Non-pigmented ciliary epithelial cell (primary cell): ENCODE measurements around the gene SYMPK.

Experiments
- DNase-seq: peaks from one replicate; pipeline ENCODE4 v3.0.0-alpha.2; 2010; ENCODE audit warnings: low read depth

SYMPK gene

DNA sequence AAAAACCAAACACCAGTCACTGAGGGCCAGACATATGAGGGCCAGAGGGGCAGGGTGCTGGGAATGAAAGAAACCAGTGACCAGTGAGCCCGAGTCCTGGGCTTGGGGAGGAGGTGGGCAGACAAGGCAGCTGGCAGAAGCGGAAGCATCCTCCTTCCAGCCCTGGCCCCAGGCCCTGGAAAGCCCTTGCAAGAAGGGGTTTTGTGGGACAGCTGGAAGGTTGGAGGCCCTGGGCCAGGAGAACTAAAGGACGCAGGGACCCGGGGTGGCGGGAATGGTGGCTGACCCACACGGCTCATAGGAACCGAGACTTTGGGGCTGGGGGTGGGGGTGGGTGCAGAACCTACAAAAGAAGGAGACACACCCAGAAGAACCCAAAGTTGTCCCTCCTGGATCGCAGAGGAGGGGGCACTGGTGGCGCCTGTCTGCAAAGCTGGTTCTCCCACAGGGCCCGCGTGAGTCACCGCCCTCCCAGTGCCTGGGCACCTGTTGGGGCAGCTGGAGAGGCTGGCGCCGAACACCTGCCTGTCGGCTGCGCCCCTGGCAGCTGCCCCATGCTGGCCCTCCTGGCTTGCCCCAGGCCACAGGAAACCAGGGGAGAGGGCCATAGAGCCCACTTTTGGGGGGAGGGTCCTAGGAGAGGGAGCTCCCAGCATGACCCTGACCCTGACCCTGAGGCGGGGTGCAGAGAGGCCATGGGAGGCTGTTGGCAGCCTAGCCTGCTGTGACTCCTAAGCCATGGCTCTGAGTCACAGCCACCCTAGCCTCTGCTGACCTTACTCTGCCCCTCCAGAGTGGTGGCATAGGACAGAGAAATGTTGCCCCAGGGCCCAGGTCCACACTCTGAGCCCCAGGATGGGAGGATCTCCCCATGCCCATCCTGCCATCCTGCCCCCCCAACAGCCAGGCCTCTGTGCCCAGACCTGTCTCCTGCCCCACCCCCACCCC, 81.5 kb downstream of the SYMPK start:
- DNase-seq = no peak

GRCh38 chr19:45780448-45781213, 82.3 kb downstream of the SYMPK start:
- DNase-seq = no peak

GRCh38 chr19:45780146-45780447, 82.8 kb downstream of the SYMPK start:
- DNase-seq = no peak

DNA sequence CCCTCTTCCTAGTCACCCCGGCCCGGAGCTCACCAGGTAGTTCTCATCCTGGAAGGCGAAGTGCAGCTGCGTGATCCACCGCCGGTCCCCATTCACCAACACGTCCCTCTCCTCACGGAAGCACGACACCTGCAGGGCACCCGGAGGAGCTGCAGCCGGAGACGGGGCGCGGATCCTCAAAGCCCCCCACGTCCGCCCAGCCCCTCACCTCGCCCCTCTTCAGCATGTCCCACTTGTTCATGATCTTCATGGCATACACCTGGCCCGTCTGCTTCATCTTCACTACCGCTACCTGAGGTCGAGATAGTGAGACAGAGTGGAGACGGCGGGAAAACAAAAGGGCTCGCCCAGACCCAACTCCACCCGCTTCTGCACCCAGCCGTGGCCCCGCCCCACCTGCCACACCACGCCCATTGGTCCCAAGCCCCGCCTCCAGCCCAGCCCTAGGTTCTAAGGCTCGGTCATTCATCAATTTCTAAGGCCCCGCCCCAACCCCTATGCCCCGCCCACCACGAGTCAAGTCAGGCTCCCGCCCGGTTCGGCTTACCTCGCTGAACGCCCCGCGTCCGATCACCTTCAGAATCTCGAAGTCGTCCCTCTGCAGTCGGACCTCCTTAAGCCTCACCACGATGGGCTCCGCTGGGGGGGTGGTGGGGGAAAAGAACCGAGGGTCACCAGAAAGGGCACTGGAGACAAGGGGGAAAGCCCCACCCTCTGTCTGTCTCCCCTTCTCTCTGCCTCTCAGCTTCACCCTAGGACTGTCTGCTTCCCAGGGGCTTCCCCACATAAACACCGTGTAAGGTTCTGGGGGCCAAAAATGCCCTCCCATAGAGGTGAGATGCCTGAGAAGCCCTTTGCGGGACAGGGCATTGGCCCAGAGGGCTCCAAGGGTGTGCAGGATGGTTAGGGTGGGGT, 83.5 kb downstream of the SYMPK start:
- DNase-seq = no peak

- no peak for DNase-seq
These were observed 84.8 kb downstream of the SYMPK start for GRCh38 chr19:45778010-45778661.

GRCh38 chr19:45777395-45777961, 85.5 kb downstream of the SYMPK start:
- no peak for DNase-seq

GRCh38 chr19:45774765-45775164, 88.2 kb downstream of the SYMPK start:
- DNase-seq = no peak

GRCh38 chr19:45773384-45773783, 89.6 kb downstream of the SYMPK start:
- DNase-seq = no peak

- DNase-seq = no peak
These were observed 90.0 kb downstream of the SYMPK start for GRCh38 chr19:45772912-45773311.

GRCh38 chr19:45772130-45772840, 90.7 kb downstream of the SYMPK start:
- no peak for DNase-seq

- DNase-seq = no peak
These were observed 91.5 kb downstream of the SYMPK start for GRCh38 chr19:45771311-45771933.

- peak; percentile 90 for DNase-seq
These were observed 92.5 kb downstream of the SYMPK start for GRCh38 chr19:45770192-45771101.

DNA sequence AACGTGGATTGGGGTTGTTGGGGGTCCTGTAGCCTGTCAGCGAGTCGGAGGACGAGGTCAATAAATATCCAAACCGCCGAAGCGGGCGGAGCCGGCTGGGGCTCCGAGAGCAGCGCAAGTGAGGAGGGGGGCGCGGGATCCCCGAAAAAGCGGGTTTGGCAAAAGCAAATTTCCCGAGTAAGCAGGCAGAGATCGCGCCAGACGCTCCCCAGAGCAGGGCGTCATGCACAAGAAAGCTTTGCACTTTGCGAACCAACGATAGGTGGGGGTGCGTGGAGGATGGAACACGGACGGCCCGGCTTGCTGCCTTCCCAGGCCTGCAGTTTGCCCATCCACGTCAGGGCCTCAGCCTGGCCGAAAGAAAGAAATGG, 93.1 kb downstream of the SYMPK start:
- no peak for DNase-seq

DNA sequence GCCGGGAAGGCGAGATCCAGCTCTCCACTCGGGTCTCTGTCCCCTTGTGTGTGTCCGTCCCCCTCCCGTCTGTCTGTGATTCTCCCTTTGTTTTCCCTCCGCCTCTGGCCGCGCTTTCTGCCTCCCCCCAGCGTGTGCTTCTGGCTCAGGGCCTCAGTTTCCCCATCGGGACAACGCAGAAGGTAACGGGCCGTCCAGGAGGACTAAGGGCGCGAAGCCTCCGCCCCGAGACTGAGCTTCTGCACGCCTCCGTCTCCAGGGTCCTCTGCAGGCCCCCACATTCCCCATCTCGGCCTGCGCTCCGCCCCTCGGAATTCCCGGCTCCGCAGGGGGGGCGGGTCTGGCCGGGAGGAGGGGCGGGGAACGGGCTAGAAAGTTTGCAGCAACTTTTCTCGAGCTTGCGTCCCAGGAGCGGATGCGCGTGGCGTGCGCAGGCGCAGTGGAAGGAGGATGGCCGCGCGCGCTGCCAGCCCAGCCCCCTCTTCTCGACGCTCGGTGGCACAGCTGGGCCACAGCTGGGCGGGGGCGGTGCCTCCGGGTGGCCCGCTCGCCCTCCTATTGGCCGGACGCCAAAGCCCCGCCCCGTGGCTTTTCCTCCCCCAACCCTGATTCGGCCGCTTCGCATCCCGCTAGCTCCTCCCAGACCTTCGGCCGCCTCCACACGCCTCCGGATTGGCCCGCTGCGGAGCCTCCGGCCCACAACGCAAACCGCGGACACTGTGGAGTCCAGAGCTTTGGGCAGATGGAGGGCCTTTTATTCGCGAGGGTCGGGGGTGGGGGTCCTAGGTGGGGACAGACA, 93.8 kb downstream of the SYMPK start, which contains the start of gene SIX5:
TSS of gene SIX5 (minus strand) at position 269 of the 799 bp plus-strand sequence. CDS start 408 bp downstream, outside the sequence.
- peak; percentile 81 for DNase-seq

GRCh38 chr19:45768655-45768983, 94.3 kb downstream of the SYMPK start:
- DNase-seq = no peak

- no peak for DNase-seq
These were observed 94.9 kb downstream of the SYMPK start for GRCh38 chr19:45767881-45768654.

DNA sequence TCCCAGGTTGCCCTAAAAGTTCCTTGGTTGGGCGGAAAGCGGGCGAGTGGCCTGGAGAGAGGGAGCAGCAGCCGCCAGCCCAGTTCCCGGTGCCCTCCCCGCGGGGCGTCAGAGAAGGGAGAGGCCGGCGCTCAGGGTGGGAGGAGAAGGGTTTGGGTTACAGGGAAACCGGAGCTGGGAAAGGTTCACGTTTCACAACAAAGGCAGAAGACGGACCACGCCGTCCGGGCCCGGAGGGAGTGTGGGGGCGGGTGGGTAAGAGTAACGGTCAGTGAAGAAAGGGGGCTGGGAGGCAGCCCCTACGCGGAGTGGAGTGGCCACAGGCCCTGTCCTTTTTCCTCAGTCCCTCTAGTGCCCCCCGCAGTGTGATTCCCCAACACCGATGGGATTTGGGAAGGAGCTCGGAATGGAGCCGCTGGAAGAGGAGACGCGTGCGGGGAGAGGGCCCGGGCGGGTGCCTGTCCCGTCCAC, 95.5 kb downstream of the SYMPK start:
- peak; percentile 42 for DNase-seq
